Body of pancreas (tissue), 4 donors: ENCODE results near the gene ARAP1.
A peak's percentile ranks its signal among the peaks of the same experiment; 100 is the strongest.

Source experiments
- CTCF ChIP-seq, 7 experiments: fragments of 450-650 bp in 4 of 7; fragments of 200-600 bp in 3 of 7; sonication (generic) in 3 of 7; IDR thresholded peaks; one replicate each; pipeline ENCODE4 v1.5.1; 2016 to 2019; ENCODE audit warnings: antibody characterized with exemption in 7 of 7
- POLR2A ChIP-seq, 3 donors: fragments of 450-650 bp; IDR thresholded peaks; one replicate each; pipeline ENCODE4 v1.6.1; 2016; ENCODE audit warnings: antibody characterized with exemption in 3 of 3, mild to moderate bottlenecking in 2 of 3

GRCh38 chr11:72752088-72752914 lies at the start of gene ARAP1:
- TF ChIP-seq CTCF (IDR thresholded peaks at IDR 0.05) (peak in 1 of 7 experiments; percentile 7), POLR2A (IDR thresholded peaks at IDR 0.05) (peak in 2 of 3 donors; percentile 31 to 34)
